NCI-H345 treated with DMSO at 0.1 percent for 48 hours (cell line): ENCODE results near the gene CPLANE2.
"Not testable (repeated sequence)": the region's sequence is repeated elsewhere in the genome, so short reads cannot be mapped to it uniquely, and the experiment has no call there.

Experiments used
- DNase-seq: peaks from one replicate; lab custom pipeline; 2025; ENCODE audit not compliant: unreplicated experiment; lab: John Stamatoyannopoulos, UW

Gene CPLANE2

GRCh38 chr1:16210581-16210980, 26.4 kb downstream of the CPLANE2 start:
- DNase-seq, result no peak

- no peak for DNase-seq
Observed at GRCh38 chr1:16209847-16210407, 27.1 kb downstream of the CPLANE2 start.

GRCh38 chr1:16209132-16209846, 27.7 kb downstream of the CPLANE2 start:
- DNase-seq, result no peak

- DNase-seq, result no peak
Observed at GRCh38 chr1:16208270-16208987, 28.6 kb downstream of the CPLANE2 start.

GRCh38 chr1:16207318-16208269, 29.4 kb downstream of the CPLANE2 start:
- DNase-seq, result no peak

GRCh38 chr1:16206547-16207317, 30.3 kb downstream of the CPLANE2 start:
- DNase-seq, result peak; percentile 97

GRCh38 chr1:16205891-16206546, 31.0 kb downstream of the CPLANE2 start:
- DNase-seq, result no peak

- DNase-seq, result no peak
Observed at GRCh38 chr1:16205334-16205671, 31.7 kb downstream of the CPLANE2 start.

GRCh38 chr1:16204634-16205333, 32.2 kb downstream of the CPLANE2 start:
- no peak for DNase-seq

- DNase-seq, result no peak
Observed at GRCh38 chr1:16204216-16204615, 32.8 kb downstream of the CPLANE2 start.

GRCh38 chr1:16203550-16203949, 33.4 kb downstream of the CPLANE2 start:
- DNase-seq, result no peak

GRCh38 chr1:16202281-16203210, 34.4 kb downstream of the CPLANE2 start:
- DNase-seq, result no peak

- DNase-seq, result no peak
Observed at GRCh38 chr1:16199700-16200099, 37.3 kb downstream of the CPLANE2 start.

GRCh38 chr1:16199157-16199501, 37.9 kb downstream of the CPLANE2 start:
- no peak for DNase-seq

- no peak for DNase-seq
Observed at GRCh38 chr1:16198444-16199156, 38.4 kb downstream of the CPLANE2 start.

GRCh38 chr1:16196874-16197273, 40.1 kb downstream of the CPLANE2 start:
- DNase-seq, result no peak

- DNase-seq, result not testable (repeated sequence)
Observed at GRCh38 chr1:16196139-16196538, 40.8 kb downstream of the CPLANE2 start.

GRCh38 chr1:16195518-16195905, 41.5 kb downstream of the CPLANE2 start:
- DNase-seq, result no peak
